Activated CD8-positive, alpha-beta memory T cell treated with anti-CD3 and anti-CD28 coated beads for 4 hours (primary cell): ENCODE measurements around the gene MAPKBP1.

Source experiments
- DNase-seq, 2 donors: peaks; one replicate each; pipeline ENCODE4 v3.0.0-alpha.2; 2020; ENCODE audit warnings: low read depth in 2 of 2

Gene MAPKBP1

DNA sequence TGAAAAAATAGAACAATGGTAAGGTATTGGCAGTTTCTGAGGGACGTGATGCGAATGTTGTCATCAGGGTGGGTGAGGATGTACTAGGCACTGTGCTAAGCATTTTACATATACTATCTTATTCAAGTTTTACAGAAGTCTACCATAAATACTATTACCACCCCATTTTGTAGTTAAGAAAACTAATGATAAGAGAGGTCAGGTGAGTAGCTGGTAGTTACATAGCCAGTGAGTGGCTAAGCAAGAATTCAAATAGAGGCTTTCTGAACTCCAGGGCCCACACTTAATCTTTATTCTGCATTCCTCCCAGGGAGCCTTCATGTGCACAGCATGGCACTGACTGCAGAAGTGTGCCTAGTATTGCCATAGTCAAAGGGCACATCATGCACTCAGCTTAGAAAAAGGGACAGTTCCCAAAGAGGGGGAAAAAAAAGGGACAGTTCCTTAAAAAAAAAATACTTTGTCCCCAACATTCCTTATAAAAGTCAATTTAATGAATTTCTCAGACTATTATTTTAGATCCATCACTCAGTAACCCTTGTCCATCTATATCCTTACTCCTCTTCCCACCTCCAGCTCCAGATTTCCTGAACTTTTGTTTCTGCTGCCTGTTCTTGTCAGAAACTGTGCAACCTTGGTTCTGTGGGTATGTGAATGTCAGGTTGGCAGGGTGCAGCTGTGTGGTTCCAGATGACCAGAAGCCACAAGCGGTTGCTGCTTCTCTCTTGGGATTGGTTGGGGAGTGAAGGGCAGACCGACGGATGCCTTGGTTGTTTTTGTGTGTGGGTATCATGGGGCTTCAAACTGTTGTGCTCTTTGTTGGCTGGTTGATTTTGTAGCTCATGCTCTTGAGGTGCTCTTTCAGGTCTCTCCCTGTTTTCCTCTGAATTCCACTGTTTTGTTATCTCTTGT is 8.3 kb downstream of the MAPKBP1 start:
- DNase-seq: no peak

DNA sequence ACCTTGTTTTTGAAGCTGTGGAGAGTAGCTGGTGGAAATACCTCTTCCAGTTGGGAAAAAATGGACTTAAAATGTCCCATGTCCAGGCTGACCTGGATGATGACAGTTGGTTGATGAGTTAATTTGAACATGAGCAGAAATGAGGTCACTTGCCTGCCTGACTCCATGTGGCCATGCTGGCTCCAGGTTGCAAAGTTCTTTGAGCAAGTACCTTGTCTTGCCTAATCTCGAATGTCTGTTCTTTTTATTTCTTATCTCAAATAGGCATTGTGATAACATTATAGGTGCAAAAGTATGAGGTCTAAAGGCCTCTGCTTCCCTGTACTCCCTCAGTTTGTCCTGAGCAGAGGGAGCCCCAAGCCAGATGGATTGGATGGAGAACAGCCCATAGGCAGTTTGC is 9.0 kb downstream of the MAPKBP1 start:
- DNase-seq: no peak

DNA sequence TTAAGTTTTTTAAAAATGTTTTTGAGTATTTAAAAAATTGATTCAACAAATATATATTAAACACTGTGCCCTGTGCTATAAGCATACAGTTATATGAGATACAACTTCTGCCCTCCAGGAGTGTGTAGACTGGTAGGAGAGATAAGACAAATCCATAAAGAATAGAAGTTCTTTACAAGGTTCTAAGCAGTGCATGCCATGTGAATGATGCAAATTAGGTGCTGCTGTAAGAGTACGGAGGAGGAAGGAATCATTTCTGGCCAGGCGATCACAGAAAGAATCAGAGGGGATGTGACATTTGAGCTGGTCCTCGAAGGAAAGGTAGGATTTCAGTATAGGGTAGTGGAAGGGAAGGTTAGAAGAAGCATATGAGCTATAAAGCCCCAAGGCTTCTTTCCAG is 14.0 kb downstream of the MAPKBP1 start:
- DNase-seq: no peak

DNA sequence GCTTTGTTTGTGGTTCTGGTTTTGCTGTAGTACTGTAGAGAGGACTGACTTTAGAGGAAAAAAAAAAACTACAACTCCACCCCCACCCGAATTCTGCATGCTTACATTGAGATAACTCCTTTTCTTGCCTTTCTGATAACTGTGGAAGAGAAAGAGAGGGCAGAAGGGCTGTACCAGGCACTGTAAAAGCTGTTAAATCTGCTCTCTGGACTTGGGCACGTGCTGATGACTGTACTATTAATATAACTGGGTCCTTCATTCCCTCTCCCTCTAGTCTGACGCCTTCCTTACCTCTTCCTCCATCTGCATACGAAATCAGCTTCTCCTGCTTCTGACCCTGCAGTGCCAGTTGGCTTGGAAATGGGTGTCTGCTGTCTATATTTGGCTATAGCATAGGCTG is 15.0 kb downstream of the MAPKBP1 start:
- DNase-seq: no peak

DNA sequence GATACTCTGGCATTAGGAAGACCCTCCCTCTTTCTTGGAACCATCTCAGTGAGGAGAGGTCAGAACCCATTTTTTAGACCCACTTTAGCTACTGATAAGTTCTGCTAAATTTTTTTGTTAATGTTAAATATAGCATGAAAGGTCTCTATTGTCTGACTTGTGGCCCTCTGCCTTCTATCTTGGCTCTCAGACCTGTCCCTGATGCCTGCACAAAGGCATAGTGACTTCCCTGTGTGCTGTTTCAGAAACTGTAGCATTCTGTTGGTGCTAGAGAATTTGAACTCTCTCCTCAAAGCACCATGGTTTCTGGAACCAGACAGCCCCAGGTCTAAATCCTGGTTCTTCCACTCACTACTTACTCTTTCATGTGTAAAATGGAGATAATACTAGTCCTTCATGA is 15.4 kb downstream of the MAPKBP1 start:
- no peak for DNase-seq

DNA sequence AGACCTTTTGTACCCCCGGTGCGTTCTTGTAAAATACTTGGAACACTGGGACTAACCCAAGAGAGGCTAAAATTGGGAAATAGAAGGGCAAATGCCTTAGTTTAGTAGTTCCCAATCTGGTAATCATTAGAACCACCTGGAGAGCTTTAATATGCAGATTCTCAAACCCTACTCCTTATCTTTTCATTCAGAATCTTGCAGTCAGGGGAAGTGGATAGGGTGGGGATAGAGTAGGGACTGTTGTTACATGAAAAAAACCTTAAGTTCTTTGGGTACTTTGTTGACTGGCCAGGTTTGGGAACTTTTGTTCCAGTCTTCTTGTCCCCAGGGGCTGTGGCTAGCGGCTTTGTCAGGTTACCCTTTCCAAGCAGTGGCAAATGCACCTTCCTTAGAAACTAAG is 15.9 kb downstream of the MAPKBP1 start:
- no peak for DNase-seq

DNA sequence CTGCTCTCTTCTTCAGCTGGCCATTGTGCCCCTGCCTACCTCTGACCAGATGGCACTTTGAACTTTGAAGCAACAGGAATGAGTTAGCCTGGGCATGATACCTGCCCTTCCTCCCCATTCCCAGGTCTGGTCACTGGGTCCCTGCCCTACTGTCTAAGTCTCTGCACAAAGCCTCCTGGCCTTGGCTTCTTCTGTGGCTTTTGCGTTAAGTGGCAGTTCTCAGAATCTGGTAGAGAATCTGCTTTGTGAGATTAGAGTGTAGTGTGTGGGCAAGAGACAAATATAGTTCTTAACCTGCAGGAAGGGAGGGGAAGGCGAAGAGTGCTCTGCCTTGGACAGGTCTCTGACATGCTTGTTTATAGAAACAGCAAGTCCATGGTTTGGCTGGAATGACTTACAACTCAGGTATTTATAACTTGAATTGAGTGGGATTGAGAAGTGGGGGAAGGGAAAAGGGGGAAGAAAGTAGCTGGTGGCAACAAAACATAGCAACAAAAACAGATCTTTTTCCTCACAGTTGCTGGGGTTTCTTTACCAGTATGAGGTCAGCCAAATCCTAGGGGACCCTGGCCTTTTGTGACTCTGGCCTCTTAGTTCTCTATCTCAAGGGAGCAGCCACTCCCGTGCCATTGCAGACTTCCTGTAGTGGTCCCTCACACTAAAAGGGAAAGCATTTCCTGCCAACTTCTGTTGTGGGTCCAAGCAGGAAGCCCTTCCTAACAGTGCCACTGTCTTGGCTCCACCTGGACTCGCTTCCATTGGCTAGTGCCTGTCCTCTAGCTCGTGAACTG is 16.7 kb downstream of the MAPKBP1 start:
- no peak for DNase-seq

DNA sequence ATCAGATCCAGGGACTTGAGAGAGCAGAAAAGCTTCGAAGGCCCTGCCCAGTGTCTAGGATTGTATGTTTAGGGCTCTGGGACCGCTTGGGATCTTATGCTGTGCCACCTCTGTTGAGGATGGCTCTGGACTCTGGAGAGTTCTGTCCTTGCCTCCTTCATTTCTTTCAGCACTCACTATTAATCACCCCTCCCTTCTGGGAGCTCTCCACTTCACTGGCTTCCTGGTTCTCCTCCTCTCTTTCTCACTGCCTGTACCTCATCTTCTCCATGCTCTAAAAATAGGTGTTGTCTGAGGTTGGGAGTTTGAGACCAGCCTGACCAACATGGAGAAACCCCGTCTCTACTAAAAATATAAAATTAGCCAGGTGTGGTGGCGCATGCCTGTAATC is 17.3 kb downstream of the MAPKBP1 start:
- DNase-seq: no peak

DNA sequence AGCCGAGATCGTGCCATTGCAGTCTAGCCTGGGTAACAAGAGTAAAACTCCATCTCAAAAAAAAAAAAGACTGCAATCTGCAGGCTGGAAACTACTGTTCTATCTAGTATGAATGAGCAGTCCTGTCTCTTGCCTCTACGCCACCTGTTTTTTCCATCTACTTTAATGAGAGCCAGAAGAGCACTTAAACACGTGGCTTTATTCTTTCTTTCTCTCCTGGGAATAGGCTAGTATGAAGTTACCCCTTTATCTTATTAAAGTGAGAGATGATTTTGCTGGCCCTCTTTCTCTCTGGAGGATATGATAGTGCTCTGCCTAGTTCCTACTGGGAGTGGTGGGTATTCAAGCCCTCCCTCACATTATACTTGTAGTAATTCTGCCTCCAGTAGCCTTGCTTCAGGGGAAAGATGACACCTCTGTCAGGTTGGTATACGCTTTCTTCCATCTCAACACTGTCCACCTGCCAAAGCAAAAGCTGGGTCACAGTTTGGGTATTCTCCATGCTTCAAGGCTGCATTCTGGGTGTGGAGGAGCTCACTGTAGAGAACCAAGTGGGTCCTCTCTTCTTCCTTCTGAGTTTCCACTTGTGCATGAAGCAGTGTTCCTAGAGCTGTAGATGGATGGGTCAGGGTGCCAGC is 17.8 kb downstream of the MAPKBP1 start:
- no peak for DNase-seq

DNA sequence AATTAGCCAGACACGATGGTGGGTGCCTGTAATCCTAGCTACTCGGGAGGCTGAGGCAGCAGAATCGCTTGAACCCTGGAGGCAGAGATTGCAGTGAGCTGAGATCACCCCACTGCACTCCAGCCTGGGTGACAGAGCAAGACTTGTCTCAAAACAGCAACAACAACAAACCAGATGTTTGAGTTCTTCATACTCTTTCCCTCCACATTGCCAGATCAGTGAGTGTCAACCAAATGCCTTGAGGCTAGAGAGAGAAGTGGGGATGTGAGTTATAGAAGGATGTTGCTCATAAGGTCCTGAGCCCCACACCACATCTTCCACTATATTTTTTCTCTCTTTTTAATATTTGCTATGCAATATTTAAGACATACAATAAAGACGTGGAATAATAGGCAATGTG is 19.8 kb downstream of the MAPKBP1 start:
- no peak for DNase-seq

DNA sequence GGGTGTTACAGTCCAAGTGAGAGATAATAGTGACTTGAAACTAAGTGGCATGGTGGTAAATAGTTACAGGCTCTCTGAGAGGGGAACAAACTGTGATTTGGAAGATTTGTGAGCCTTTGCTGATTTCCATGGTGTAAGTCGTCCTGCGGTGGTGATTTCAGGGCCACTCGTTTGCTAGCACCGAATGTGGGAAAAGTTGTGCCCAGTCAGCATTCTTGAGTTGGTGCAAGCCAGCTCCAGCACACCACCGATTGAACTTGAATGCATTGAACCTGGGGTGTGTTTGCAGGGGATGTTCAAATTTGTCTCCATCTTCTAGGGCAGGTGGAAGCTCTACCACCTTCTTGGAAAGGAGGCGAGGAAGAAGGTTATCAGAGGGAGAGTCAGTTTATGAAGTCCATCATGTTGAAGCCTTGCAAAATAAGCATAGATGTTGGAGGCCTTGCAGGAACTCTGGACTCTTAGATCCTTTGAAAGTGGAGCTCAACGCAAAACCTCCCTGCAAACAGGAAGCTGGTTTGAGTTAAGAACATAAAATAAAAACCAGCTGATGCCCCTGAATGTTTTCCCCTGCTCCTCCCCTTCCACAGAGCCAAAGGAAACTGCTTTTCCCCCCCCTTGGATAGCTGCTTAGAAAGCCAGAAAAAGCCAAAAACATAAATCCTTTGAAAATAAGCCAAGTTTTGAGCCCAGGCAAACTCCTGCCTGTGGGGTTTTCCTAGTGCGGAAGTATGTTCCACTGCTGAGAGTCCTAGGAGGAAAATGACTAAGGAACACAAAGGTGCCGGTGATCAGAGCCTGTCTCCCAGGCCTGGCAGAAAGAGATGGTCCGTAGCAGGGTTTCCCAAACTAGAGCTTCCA is 21.9 kb downstream of the MAPKBP1 start:
- no peak for DNase-seq

DNA sequence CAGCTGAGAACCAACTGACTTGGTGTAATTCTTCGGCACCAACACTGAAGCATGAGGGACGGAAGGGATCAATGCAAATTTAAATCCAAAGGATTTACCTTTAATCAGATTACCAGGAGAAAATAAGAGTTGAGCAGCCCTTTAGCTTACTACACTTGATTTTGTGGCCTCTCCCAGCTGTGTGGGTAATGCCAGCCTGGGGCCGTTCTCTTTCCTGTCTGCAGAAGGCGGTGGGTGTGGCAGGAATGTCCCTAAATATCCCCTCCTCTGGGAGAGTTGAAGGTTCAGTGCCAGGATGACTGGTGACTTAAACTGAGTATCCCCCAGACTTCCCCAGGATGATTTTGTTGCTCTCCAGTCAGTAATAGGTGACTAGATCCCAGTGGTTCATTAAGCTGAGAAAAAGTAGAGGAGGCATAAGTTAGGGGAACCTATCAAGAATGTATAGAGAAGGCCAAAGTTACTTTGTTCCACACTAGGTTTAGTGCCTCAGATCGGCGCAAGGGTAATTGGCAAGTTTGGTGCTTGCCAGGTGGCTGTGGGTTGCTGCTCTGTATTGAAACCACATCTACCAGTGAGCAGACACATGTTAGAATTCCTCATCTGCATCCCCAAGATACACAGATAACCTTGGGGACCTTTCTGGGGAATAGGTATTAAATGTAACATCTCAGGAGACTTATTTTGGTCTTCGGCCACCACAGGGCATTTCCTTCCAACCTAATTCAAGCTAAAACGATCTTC is 23.1 kb downstream of the MAPKBP1 start:
- no peak for DNase-seq

DNA sequence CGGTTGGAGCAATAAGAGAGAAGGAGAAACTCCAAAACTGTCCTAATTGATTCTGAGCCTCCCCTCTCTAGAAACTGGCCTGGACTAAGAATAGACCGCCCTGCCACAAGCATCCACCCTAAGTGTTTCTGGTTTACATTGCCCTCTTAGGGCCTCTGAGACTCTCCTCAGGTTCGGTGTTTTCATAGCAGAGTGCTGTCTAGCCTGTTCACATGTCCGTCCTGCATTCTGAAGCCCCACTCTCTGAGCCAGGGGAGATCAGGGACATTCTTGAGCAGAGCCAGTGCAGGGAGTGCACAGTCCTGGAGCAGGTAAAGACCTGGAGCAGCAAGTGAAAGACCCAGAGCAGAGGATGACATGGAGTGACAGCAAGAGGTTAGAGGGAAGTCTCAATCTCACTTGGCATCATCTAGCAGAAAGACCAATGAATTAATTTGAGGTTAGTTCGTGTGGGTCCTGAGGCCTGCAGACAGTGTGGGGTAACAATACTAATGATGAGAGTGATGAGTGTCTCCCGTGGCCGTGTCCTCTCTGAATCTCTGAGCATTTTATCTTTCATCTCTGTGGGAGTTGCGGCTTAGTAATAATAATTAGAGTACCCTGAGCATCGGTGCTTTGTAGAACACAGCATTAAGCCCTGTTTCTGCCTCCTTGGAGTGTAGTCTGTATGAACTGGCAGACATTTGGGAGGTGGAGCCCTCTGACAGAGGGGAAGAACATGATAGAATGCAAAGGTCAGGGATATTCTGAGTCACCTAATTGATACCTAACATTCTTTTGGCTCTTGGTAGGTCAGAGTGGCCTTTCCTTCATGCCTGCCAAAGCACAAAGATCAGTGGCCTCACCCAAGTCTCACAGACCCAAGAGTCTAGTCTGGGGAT is 24.6 kb downstream of the MAPKBP1 start:
- DNase-seq: no peak

DNA sequence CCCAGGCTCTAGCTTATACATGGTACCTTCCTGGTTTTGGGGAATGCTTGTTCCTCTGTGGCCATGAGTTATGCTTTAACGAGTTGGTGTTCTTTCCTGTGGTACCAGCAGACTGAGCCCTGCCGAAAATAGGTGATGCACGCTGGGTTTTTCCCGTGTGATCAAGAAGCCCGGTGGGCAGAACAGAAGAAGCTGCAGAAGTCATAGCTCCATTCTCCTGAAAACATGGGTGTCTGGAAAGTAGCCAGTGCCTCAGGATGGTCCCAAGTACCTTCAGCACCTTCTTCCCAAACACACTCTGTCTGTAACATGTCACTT is 25.2 kb downstream of the MAPKBP1 start:
- DNase-seq: no peak

DNA sequence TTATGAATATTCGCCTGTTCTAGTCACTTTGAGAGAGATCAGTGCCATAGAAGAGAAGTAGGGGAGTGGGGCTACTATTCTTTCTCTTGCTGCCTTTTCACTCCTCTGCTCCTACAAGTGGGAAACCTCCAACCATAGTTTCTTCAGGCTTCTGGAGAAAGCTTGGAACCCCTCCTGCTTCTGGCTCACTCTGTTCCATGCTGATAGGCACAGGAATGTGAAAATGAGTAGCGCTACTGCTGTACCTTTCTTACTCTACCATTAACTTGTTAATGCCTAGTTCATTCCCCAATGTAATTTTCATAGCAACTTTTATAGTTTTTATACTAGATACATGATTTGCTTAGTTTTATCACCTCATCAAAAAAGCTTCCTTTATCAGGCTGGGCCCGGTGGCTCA is 26.9 kb downstream of the MAPKBP1 start:
- DNase-seq: no peak

DNA sequence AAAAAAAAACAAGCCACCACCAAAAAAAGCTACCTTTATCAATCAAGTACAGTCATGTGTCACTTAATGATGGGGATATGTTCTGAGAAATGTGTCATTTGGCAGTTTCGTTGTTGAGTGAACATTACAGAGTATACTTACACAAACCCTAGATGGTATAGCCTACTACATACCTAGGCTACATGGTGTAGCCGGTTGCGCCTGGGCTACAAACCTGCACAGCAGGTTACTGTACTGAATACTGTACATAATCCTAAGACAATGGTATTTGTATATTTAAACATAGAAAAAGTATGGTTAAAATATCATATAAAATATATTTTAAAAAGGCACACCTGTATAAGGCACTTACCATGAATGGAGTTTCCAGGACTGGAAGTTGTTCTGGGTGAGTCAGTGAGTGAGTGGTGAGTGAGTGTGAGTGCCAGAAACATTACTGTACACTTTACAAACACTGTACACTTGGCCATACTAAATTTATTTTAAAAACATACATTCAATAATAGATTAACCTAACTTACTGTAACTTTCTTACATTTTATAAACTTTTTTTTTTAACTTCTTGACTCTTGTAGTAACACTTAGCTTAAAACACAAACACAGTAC is 27.7 kb downstream of the MAPKBP1 start:
- DNase-seq: no peak

DNA sequence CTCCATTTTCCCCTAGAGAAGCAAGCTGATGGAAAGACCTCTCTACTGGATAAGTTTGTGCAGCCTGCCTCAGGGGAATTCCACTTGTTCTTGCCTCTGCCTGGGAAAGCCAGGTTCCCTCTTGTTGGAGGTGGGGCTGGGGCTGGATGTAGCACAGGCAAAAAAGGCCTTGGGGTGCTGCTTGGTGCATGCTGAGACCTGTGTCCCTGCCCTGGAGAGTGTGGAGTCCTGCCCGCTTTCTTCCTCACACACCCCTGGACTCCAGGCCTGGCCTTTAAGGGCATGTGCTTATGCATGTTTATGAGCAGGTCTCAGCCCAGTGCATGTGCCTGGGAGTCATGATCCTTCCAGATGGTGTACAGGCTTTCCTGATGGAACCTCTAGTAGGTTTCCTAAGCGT is 30.1 kb downstream of the MAPKBP1 start:
- no peak for DNase-seq

DNA sequence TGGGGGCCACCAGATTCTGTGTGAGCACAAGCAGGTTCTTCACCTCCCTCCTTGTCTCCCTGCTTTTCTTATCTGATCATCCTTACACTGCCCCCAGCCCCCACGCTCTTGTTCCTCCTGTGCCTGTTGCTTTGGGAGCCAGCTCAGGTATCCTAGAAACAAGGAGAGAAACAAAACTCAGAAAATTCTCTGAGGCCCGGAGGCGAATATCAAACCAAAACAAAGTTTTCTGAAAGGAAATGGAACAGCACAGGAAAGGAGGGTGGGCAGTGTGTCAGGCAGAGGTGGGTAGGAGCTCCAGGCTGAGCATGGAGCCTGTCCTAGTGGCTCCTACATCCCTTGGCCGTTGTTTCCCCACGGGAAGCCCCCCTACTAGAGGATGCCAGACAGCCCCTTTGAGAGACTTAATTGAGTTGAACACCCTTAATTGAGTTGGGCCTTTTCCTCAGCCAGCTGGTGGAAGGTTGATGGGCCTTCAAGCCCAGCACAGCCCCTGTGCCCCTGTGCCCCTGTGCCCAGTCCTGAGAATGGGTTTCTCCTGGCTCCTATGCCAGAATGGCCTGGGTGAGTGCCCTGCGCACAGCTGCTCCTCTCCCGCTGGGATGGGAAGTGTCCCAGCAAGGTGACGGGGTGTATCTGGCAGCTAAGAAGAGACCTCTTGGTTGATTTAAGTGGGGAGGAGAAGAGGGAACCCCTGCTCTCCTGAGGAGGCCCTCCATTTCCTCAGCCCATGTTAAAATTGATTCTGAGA is 30.8 kb downstream of the MAPKBP1 start:
- DNase-seq: no peak

DNA sequence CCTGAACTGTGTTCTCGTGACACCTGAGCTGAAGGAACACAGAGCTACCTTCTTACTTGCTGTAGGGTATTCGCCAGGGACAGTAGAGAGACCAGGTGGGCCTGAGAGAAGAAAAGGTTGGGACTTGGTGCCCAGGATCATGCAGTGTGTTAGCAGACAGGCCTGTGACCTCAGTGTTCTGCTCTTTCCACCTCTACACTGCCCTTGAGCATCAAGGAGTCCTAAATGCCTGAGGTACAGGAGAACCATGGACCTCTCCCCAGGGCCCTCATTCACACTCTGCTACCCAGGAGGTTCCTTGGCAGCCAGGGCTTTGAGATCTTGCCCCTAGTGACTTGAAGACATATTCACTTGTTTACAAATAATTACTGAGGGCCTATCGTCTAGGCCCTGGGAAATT is 31.4 kb downstream of the MAPKBP1 start:
- DNase-seq: no peak
